ENCODE results near the gene GPR75. TPM values are rescaled to one million over a fixed set of nuclear protein-coding genes. Genes with fewer than 3 reads are reported as not detected.
A peak's percentile ranks its signal among the peaks of the same experiment; 100 is the strongest.

Gene GPR75
- total RNA-seq (2021), result 4.8 and 5.3 TPM in 2 replicates
- Bru-seq, nascent RNA, result percentile 90 among the genes with signal in this experiment
- BruChase-seq, experiment 1, labeled RNA remaining after a 2-hour chase, result percentile 94 among the genes with signal in this experiment
- BruChase-seq, experiment 2, labeled RNA remaining after a 6-hour chase, result percentile 96 among the genes with signal in this experiment
- long read RNA-seq, result 0 reads

GRCh38 chr2:53859206-53860181, at the start of gene GPR75:
GPR75 (minus strand) TSS chr2:53859967; CDS start chr2:53854756, 5,211 bp downstream.
- Histone ChIP-seq H3K4me3 (ENCODE audit: low read depth, low read length, poor library complexity, severe bottlenecking) (no peak within 1 kb of the TSS), H3K4me1 (ENCODE audit: insufficient read depth, low read length, poor library complexity, severe bottlenecking) (no peaks in the 10 kb centered on the region), H3K9me3 (ENCODE audit: low read depth, low read length, poor library complexity, severe bottlenecking) (no peaks in the 10 kb centered on the region), H3K27me3 (replicated peaks; ENCODE audit: insufficient read depth, low read depth, low read length, poor library complexity) (no peaks in the 10 kb centered on the region), H3K36me3 (ENCODE audit: insufficient read depth, low read length, poor library complexity, severe bottlenecking) (peaks cover 2% of the 10 kb centered on the region), H3K27ac (ENCODE audit: low read depth, low read length, poor library complexity, severe bottlenecking) (no peak within 1 kb of the TSS)
- POLR2A ChIA-PET (ENCODE audit: low non-redundant PET), result interaction anchor here (0.6 kb wide), 1 partner anchor 11 kb away, joined by 4 read pairs; no protein-coding TSS in a partner anchor
- CTCF ChIA-PET, result no interaction called here
- TF ChIP-seq EZH2 (IDR thresholded peaks at IDR 0.05; ENCODE audit: borderline replicate concordance, low read depth, low read length, poor library complexity, severe bottlenecking) (no peak), CTCF (conservative IDR thresholded peaks at IDR 0.05; ENCODE audit: low read depth, low read length) (no peak)
- intact Hi-C loops (cut with micrococcal nuclease; ENCODE audit: unreplicated experiment), result no loop called here
- BruUV-seq (replicated peaks), result no TSS peak
- DNase-seq (ENCODE audit: low spot score), result no peak

DNA sequence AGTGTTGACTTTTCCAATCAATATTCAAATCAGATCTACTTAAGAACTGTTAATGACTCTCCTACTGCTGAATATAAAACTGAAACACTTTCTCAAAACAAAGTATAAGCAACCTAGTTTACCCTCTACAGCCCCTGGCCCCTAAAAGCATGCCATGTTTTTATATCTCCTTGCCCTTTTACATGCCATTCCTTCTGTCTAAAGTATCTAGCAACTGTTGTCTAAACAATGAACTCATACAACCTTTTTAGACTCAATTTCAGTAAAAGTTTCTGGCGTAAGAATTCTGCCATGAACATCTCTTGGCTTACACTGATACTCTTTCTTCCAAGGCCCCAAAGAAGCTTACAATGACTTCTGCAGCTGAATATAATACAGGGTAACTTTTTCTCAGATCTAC, 47.8 kb upstream of the GPR75 start:
- no peak overlapping the region for H3K27ac ChIP-seq (ENCODE audit: low read depth, low read length, poor library complexity, severe bottlenecking)
- no peaks in the 10 kb centered on the region for H3K27me3 ChIP-seq (replicated peaks; ENCODE audit: insufficient read depth, low read depth, low read length, poor library complexity)
- TF ChIP-seq CTCF (conservative IDR thresholded peaks at IDR 0.05; ENCODE audit: low read depth, low read length) (no peak), EZH2 (IDR thresholded peaks at IDR 0.05; ENCODE audit: borderline replicate concordance, low read depth, low read length, poor library complexity, severe bottlenecking) (no peak)
- ChIA-PET POLR2A (ENCODE audit: low non-redundant PET) (no interaction called here), CTCF (no interaction called here)
- intact Hi-C loops (cut with micrococcal nuclease; ENCODE audit: unreplicated experiment), result no loop called here
- H3K4me1 ChIP-seq (ENCODE audit: insufficient read depth, low read length, poor library complexity, severe bottlenecking), result peaks cover 5% of the 10 kb centered on the region
- H3K4me3 ChIP-seq (ENCODE audit: low read depth, low read length, poor library complexity, severe bottlenecking), result no peak overlapping the region
- no peaks in the 10 kb centered on the region for H3K9me3 ChIP-seq (ENCODE audit: low read depth, low read length, poor library complexity, severe bottlenecking)
- no TSS peak for BruUV-seq (replicated peaks)
- DNase-seq (ENCODE audit: low spot score), result no peak
- H3K36me3 ChIP-seq (ENCODE audit: insufficient read depth, low read length, poor library complexity, severe bottlenecking), result peaks cover 69% of the 10 kb centered on the region

DNA sequence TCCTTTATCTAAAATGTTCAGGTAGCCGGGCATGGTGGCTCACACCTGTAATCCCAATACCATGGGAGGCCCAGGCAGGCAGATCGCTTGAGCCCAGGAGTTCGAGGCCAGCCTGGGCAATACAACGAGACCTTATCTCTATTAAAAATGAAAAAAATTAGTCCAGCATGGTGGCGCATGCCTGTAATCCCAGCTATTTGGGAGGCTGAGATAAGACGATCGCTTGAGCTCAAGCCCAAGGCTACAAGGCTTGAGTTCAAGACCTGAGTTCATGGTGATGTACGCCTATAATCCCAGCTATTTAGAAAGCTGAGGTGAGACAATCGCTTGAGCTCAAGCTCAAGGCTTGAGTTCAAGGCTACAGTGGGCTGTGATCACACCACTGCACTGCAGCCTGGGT, 45.6 kb upstream of the GPR75 start:
- H3K36me3 ChIP-seq (ENCODE audit: insufficient read depth, low read length, poor library complexity, severe bottlenecking), result peaks cover 90% of the 10 kb centered on the region
- CTCF ChIA-PET, result no interaction called here
- H3K9me3 ChIP-seq (ENCODE audit: low read depth, low read length, poor library complexity, severe bottlenecking), result no peaks in the 10 kb centered on the region

More for the DNA sequence above, 45.6 kb upstream of the GPR75 start:
- no peaks in the 10 kb centered on the region for H3K4me1 ChIP-seq (ENCODE audit: insufficient read depth, low read length, poor library complexity, severe bottlenecking)
- no peak overlapping the region for H3K27ac ChIP-seq (ENCODE audit: low read depth, low read length, poor library complexity, severe bottlenecking)
- TF ChIP-seq CTCF (conservative IDR thresholded peaks at IDR 0.05; ENCODE audit: low read depth, low read length) (no peak), EZH2 (IDR thresholded peaks at IDR 0.05; ENCODE audit: borderline replicate concordance, low read depth, low read length, poor library complexity, severe bottlenecking) (no peak)
- intact Hi-C loops (cut with micrococcal nuclease; ENCODE audit: unreplicated experiment), result no loop called here
- no peaks in the 10 kb centered on the region for H3K27me3 ChIP-seq (replicated peaks; ENCODE audit: insufficient read depth, low read depth, low read length, poor library complexity)
- no peak for DNase-seq (ENCODE audit: low spot score)
- no peak overlapping the region for H3K4me3 ChIP-seq (ENCODE audit: low read depth, low read length, poor library complexity, severe bottlenecking)
- POLR2A ChIA-PET (ENCODE audit: low non-redundant PET), result no interaction called here
- BruUV-seq (replicated peaks), result no TSS peak

Measured in A673 (cell line).